ENCODE measurements around the gene DNAJC24.

DNAJC24 gene

DNA sequence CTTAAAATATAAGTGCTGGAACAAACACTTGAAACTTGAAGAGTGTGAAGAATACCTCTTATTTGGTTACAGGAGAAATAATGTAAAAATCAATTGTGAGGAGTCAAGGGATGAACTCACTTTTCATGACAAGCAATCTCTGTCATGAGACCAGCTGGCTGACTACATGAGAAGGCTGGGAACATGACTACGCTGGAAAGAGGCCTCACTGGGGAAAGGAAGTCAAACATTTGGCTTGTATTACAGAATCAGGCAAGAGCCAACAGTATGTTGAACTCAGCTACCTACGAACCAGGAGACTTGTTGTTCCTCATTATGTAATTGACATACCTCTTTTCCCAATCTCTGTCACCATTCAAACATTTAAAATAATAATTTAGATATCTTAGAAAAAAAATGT, 14.5 kb upstream of the DNAJC24 start:
- H3K4me3 ChIP-seq (ENCODE audit: low read depth, low read length) = no peak overlapping the region
- TF ChIP-seq ZNF239 (tag by site-specific recombination; IDR thresholded peaks at IDR 0.05) (no peak), ZNF266 (tag by site-specific recombination; IDR thresholded peaks at IDR 0.05; ENCODE audit: low read depth) (no peak), GLI4 (tag by site-specific recombination; IDR thresholded peaks at IDR 0.05) (no peak), SP7 (tag by site-specific recombination; IDR thresholded peaks at IDR 0.05) (no peak), ZNF747 (tag by site-specific recombination; IDR thresholded peaks at IDR 0.05) (no peak), ZNF639 (tag by site-specific recombination; IDR thresholded peaks at IDR 0.05) (no peak), SCRT2 (tag by site-specific recombination; IDR thresholded peaks at IDR 0.05) (no peak), KLF1 (tag by site-specific recombination; IDR thresholded peaks at IDR 0.05) (no peak), ZNF221 (tag by site-specific recombination; IDR thresholded peaks at IDR 0.05; ENCODE audit: borderline replicate concordance) (no peak)
- CTCF ChIA-PET = no interaction called here

GRCh38 chr11:31355817-31356216, 13.8 kb upstream of the DNAJC24 start:
- POLR2A ChIA-PET = no interaction called here
- H3K4me3 ChIP-seq (ENCODE audit: low read depth, low read length) = no peak overlapping the region
- no peaks in the 10 kb centered on the region for H3K36me3 ChIP-seq (ENCODE audit: control insufficient read depth in 2 of 2, insufficient read depth in 1 of 2, low read length in 2 of 2)
- no peak overlapping the region for H3K27ac ChIP-seq (ENCODE audit: extremely low read depth, low read depth, low read length)
- H3K9me3 ChIP-seq (ENCODE audit: control insufficient read depth, insufficient read depth, low read depth, low read length) = no peaks in the 10 kb centered on the region
- CTCF ChIA-PET = interaction anchor here (0.7 kb wide), 1 partner anchor 281 kb away, joined by 3 read pairs; no protein-coding TSS in a partner anchor
- TF ChIP-seq ZNF211 (tag by site-specific recombination; IDR thresholded peaks at IDR 0.05; ENCODE audit: low read depth) (no peak), ZNF624 (tag by site-specific recombination; IDR thresholded peaks at IDR 0.05) (no peak), KLF1 (tag by site-specific recombination; IDR thresholded peaks at IDR 0.05) (no peak), ZNF664 (tag by site-specific recombination; IDR thresholded peaks at IDR 0.05) (no peak), ZNF791 (tag by site-specific recombination; IDR thresholded peaks at IDR 0.05) (no peak), ZNF776 (tag by site-specific recombination; IDR thresholded peaks at IDR 0.05; ENCODE audit: borderline replicate concordance) (no peak), SETDB1 (IDR thresholded peaks at IDR 0.05; ENCODE audit: insufficient read length, low read length) (no peak), ZBTB7A (tag by site-specific recombination; IDR thresholded peaks at IDR 0.05; ENCODE audit: low read depth) (no peak), ZNF138 (tag by site-specific recombination; IDR thresholded peaks at IDR 0.05; ENCODE audit: borderline replicate concordance) (no peak)
- TF ChIP-seq, protein P1, sequence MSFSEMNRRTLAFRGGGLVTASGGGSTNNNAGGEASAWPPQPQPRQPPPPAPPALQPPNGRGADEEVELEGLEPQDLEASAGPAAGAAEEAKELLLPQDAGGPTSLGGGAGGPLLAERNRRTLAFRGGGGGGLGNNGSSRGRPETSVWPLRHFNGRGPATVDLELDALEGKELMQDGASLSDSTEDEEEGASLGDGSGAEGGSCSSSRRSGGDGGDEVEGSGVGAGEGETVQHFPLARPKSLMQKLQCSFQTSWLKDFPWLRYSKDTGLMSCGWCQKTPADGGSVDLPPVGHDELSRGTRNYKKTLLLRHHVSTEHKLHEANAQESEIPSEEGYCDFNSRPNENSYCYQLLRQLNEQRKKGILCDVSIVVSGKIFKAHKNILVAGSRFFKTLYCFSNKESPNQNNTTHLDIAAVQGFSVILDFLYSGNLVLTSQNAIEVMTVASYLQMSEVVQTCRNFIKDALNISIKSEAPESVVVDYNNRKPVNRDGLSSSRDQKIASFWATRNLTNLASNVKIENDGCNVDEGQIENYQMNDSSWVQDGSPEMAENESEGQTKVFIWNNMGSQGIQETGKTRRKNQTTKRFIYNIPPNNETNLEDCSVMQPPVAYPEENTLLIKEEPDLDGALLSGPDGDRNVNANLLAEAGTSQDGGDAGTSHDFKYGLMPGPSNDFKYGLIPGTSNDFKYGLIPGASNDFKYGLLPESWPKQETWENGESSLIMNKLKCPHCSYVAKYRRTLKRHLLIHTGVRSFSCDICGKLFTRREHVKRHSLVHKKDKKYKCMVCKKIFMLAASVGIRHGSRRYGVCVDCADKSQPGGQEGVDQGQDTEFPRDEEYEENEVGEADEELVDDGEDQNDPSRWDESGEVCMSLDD (tag by site-specific recombination; IDR thresholded peaks at IDR 0.05) = no peak
- no peaks in the 10 kb centered on the region for H3K4me1 ChIP-seq (ENCODE audit: control insufficient read depth, insufficient read depth, low read length)

More for the DNA sequence above, 14.5 kb upstream of the DNAJC24 start:
- H3K27ac ChIP-seq (ENCODE audit: extremely low read depth, low read depth, low read length) = no peak overlapping the region
- POLR2A ChIA-PET = no interaction called here
- no peaks in the 10 kb centered on the region for H3K4me1 ChIP-seq (ENCODE audit: control insufficient read depth, insufficient read depth, low read length)
- no peaks in the 10 kb centered on the region for H3K9me3 ChIP-seq (ENCODE audit: control insufficient read depth, insufficient read depth, low read depth, low read length)
- no peaks in the 10 kb centered on the region for H3K36me3 ChIP-seq (ENCODE audit: control insufficient read depth in 2 of 2, insufficient read depth in 1 of 2, low read length in 2 of 2)

DNA sequence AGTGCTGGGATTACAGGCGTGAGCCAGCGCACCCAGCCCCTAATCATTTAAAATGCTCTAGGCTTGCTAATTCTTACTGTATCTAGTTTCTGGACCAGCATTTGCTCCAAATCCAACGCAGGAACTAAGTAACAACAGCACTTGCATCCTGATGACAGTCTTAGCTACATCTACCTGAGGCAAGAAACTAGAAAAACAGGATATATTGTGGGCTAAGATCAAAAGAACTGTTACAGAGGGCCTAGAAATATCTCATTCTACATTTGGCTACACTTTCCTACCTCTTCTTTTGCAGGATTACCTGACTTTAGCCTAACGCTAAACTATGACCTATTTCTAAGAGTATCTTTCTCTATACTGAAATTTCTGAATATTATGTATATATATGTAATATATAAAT, 7.9 kb upstream of the DNAJC24 start:
- Histone ChIP-seq H3K27ac (ENCODE audit: extremely low read depth, low read depth, low read length) (no peak overlapping the region), H3K36me3 (ENCODE audit: control insufficient read depth in 2 of 2, insufficient read depth in 1 of 2, low read length in 2 of 2) (no peaks in the 10 kb centered on the region), H3K4me1 (ENCODE audit: control insufficient read depth, insufficient read depth, low read length) (no peaks in the 10 kb centered on the region), H3K4me3 (ENCODE audit: low read depth, low read length) (no peak overlapping the region), H3K9me3 (ENCODE audit: control insufficient read depth, insufficient read depth, low read depth, low read length) (no peaks in the 10 kb centered on the region)
- ChIA-PET POLR2A (no interaction called here), CTCF (no interaction called here)
- TF ChIP-seq ZNF704 (tag by site-specific recombination; IDR thresholded peaks at IDR 0.05) = no peak
- TF ChIP-seq, protein P2, sequence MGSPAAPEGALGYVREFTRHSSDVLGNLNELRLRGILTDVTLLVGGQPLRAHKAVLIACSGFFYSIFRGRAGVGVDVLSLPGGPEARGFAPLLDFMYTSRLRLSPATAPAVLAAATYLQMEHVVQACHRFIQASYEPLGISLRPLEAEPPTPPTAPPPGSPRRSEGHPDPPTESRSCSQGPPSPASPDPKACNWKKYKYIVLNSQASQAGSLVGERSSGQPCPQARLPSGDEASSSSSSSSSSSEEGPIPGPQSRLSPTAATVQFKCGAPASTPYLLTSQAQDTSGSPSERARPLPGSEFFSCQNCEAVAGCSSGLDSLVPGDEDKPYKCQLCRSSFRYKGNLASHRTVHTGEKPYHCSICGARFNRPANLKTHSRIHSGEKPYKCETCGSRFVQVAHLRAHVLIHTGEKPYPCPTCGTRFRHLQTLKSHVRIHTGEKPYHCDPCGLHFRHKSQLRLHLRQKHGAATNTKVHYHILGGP (tag by site-specific recombination; IDR thresholded peaks at IDR 0.05) = no peak
- TF ChIP-seq ZNF292 (tag by site-specific recombination; IDR thresholded peaks at IDR 0.05; ENCODE audit: borderline replicate concordance, low read depth) = no peak
- no peak for TF ChIP-seq ZNF19 (tag by site-specific recombination; IDR thresholded peaks at IDR 0.05; ENCODE audit: low read depth)
- no peak for TF ChIP-seq ZNF48 (tag by site-specific recombination; IDR thresholded peaks at IDR 0.05)
- TF ChIP-seq HOXA7 (CRISPR knock-in tag; IDR thresholded peaks at IDR 0.05; ENCODE audit: borderline replicate concordance) = no peak
- TF ChIP-seq ZFHX2 (tag by site-specific recombination; conservative IDR thresholded peaks at IDR 0.05) = no peak
- no peak for TF ChIP-seq ZNF623 (tag by site-specific recombination; IDR thresholded peaks at IDR 0.05)
- no peak for TF ChIP-seq YY1 (tag by site-specific recombination; IDR thresholded peaks at IDR 0.05)
- no peak for TF ChIP-seq ZNF707 (tag by site-specific recombination; IDR thresholded peaks at IDR 0.05)
- TF ChIP-seq ZBTB7A (tag by site-specific recombination; IDR thresholded peaks at IDR 0.05; ENCODE audit: low read depth) = no peak
- no peak for TF ChIP-seq ZNF24 (tag by site-specific recombination; IDR thresholded peaks at IDR 0.05)
